Stimulated activated CD4-positive, alpha-beta T cell treated with anti-CD3 and anti-CD28 coated beads, Interleukin-1b, Interleukin-23, amount 100 ng/mL, for 48 hours (primary cell): Measurements from ENCODE around the gene CERS6.

Experiments used
- DNase-seq: peaks from one replicate; pipeline ENCODE4 v3.0.0-alpha.2; 2020

CERS6 gene

GRCh38 chr2:168712053-168712452 lies 256.0 kb downstream of the CERS6 start:
- DNase-seq = no peak

- DNase-seq = no peak
These were observed 257.3 kb downstream of the CERS6 start for GRCh38 chr2:168713325-168713724.

GRCh38 chr2:168715849-168716248 lies 259.8 kb downstream of the CERS6 start:
- no peak for DNase-seq

GRCh38 chr2:168716839-168717238 lies 260.8 kb downstream of the CERS6 start:
- no peak for DNase-seq

GRCh38 chr2:168717790-168718502 lies 261.9 kb downstream of the CERS6 start:
- DNase-seq = peak; percentile 2

GRCh38 chr2:168718622-168719021 lies 262.6 kb downstream of the CERS6 start:
- DNase-seq = no peak

- no peak for DNase-seq
These were observed 263.4 kb downstream of the CERS6 start for GRCh38 chr2:168719446-168719845.

GRCh38 chr2:168722592-168722991 lies 266.5 kb downstream of the CERS6 start:
- no peak for DNase-seq

GRCh38 chr2:168723275-168723899 lies 267.3 kb downstream of the CERS6 start:
- no peak for DNase-seq

- no peak for DNase-seq
These were observed 270.3 kb downstream of the CERS6 start for GRCh38 chr2:168726375-168726774.

GRCh38 chr2:168727904-168728470 lies 271.9 kb downstream of the CERS6 start:
- no peak for DNase-seq

- no peak for DNase-seq
These were observed 273.4 kb downstream of the CERS6 start for GRCh38 chr2:168729455-168729854.

- DNase-seq = no peak
These were observed 274.3 kb downstream of the CERS6 start for GRCh38 chr2:168730344-168730743.

- DNase-seq = no peak
These were observed 274.9 kb downstream of the CERS6 start for GRCh38 chr2:168731002-168731401.

GRCh38 chr2:168731616-168732015 lies 275.5 kb downstream of the CERS6 start:
- DNase-seq = no peak

- no peak for DNase-seq
These were observed 276.0 kb downstream of the CERS6 start for GRCh38 chr2:168732100-168732499.

- no peak for DNase-seq
These were observed 276.4 kb downstream of the CERS6 start for GRCh38 chr2:168732506-168732905.

GRCh38 chr2:168734199-168734760 lies 278.2 kb downstream of the CERS6 start:
- no peak for DNase-seq

- DNase-seq = no peak
These were observed 280.8 kb downstream of the CERS6 start for GRCh38 chr2:168736649-168737445.

- DNase-seq = no peak
These were observed 282.0 kb downstream of the CERS6 start for GRCh38 chr2:168738062-168738461.

GRCh38 chr2:168740360-168740759 lies 284.3 kb downstream of the CERS6 start:
- DNase-seq = no peak

- DNase-seq = no peak
These were observed 284.7 kb downstream of the CERS6 start for GRCh38 chr2:168740788-168741187.

GRCh38 chr2:168742258-168742932 lies 286.3 kb downstream of the CERS6 start:
- no peak for DNase-seq
